G401 (cell line): ENCODE results near the gene SPEF2. TPM values are rescaled to one million over a fixed set of nuclear protein-coding genes. Genes with fewer than 3 reads are reported as not detected.

Experiments
- DNase-seq: peaks from one replicate; pipeline ENCODE4 v3.0.0-alpha.2; 2015; ENCODE audit warnings: low spot score
- in situ Hi-C: cut with HindIII; loops from 2 replicates; pipeline ENCODE4 v1.10.0; 2016; ENCODE audit warnings: low sequenced_read_pairs, mixed read lengths
- total RNA-seq: library from RNA; depleted of rRNA; stranded (reverse); fragments of >200 nt; shearing (Covaris generic); gene quantifications from 2 replicates; pipeline ENCODE4 v1.2.3, GENCODE V29; 2014

The SPEF2 gene
- total RNA-seq, 1 experiment from 2014 or later, result 4.9 TPM

- in situ Hi-C loops, result no loop called here
- DNase-seq, result no peak
Observed at GRCh38 chr5:35765921-35766320, 148.3 kb downstream of the SPEF2 start.

- in situ Hi-C loops, result no loop called here
- DNase-seq, result no peak
Observed at GRCh38 chr5:35771300-35771699, 153.6 kb downstream of the SPEF2 start.

- DNase-seq, result no peak
- in situ Hi-C loops, result no loop called here
Observed at GRCh38 chr5:35771839-35772238, 154.2 kb downstream of the SPEF2 start.

GRCh38 chr5:35773967-35774366 lies 156.3 kb downstream of the SPEF2 start:
- no peak for DNase-seq
- in situ Hi-C loops, result no loop called here

- DNase-seq, result no peak
- in situ Hi-C loops, result no loop called here
Observed at GRCh38 chr5:35776757-35777156, 159.1 kb downstream of the SPEF2 start.

GRCh38 chr5:35777358-35778087 lies 159.9 kb downstream of the SPEF2 start:
- in situ Hi-C loops, result no loop called here
- DNase-seq, result peak; percentile 41

GRCh38 chr5:35778259-35778769 lies 160.7 kb downstream of the SPEF2 start:
- in situ Hi-C loops, result no loop called here
- DNase-seq, result no peak

GRCh38 chr5:35780236-35780635 lies 162.6 kb downstream of the SPEF2 start:
- no peak for DNase-seq
- in situ Hi-C loops, result no loop called here

GRCh38 chr5:35781181-35781790 lies 163.6 kb downstream of the SPEF2 start:
- in situ Hi-C loops, result no loop called here
- DNase-seq, result no peak

GRCh38 chr5:35783551-35783950 lies 165.9 kb downstream of the SPEF2 start:
- in situ Hi-C loops, result no loop called here
- no peak for DNase-seq

GRCh38 chr5:35785601-35786085 lies 168.0 kb downstream of the SPEF2 start:
- no peak for DNase-seq
- in situ Hi-C loops, result no loop called here

GRCh38 chr5:35788724-35789123 lies 171.1 kb downstream of the SPEF2 start:
- no peak for DNase-seq
- in situ Hi-C loops, result no loop called here

- in situ Hi-C loops, result no loop called here
Observed at GRCh38 chr5:35789732-35790456, 172.2 kb downstream of the SPEF2 start.

GRCh38 chr5:35790457-35790822 lies 172.8 kb downstream of the SPEF2 start:
- no peak for DNase-seq
- in situ Hi-C loops, result no loop called here

More at GRCh38 chr5:35789732-35790456, 172.2 kb downstream of the SPEF2 start:
- DNase-seq, result no peak

GRCh38 chr5:35794328-35794619 lies 176.6 kb downstream of the SPEF2 start:
- in situ Hi-C loops, result no loop called here
- no peak for DNase-seq

- no peak for DNase-seq
- in situ Hi-C loops, result no loop called here
Observed at GRCh38 chr5:35794684-35795375, 177.2 kb downstream of the SPEF2 start.

GRCh38 chr5:35799181-35799580 lies 181.5 kb downstream of the SPEF2 start:
- in situ Hi-C loops, result no loop called here
- DNase-seq, result no peak

- in situ Hi-C loops, result no loop called here
- no peak for DNase-seq
Observed at GRCh38 chr5:35799753-35800152, 182.1 kb downstream of the SPEF2 start.

GRCh38 chr5:35803191-35803651 lies 185.6 kb downstream of the SPEF2 start:
- in situ Hi-C loops, result no loop called here
- DNase-seq, result peak; percentile 39
